Measurements from ENCODE around the gene TRAF2. TPM values are rescaled to one million over a fixed set of nuclear protein-coding genes. Genes with fewer than 3 reads are reported as not detected.
"Not testable (repeated sequence)": the region's sequence is repeated elsewhere in the genome, so short reads cannot be mapped to it uniquely, and the experiment has no call there.

TRAF2 gene
- total and polyA plus RNA-seq, 9 of the 15 experiments (the other 6 are each of a cell fraction or from before 2014, with no cell fraction given): 0.24 to 45.2 (median 18.0) TPM

DNA sequence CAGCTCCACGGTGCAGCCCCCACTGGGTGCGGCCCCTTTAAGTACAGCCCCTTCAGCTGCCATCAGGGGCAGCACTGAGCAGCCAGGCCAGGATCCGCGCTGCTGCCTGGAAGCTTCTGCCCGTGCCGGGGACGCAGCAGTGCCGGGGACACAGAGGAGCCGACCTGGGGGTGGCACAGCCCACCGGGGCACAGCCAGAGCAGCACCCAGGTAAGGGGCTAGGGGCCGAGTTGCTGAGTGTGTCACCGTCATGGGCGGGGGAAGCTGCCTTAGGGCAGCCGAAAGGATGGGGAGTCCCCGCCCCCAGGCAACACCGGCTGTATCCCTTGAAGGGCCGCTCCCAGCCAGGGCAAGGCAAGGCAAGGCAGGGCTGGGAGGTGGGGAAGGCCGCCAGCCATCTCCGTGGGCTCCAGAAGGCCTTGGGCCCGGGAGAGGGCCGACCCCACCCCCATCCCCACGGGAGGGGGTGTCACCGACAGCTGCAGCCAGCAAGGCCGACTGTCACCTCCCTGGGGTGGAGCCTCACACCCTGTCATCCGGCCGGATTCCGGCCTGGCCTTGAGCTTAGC lies 43.9 kb upstream of the TRAF2 start, which contains the start of gene AJM1:
Gene AJM1, plus strand, starts transcription at position 99 of the 569 bp plus-strand sequence. CDS start 1,937 bp downstream, outside the sequence.
- H3K27me3 ChIP-seq (ENCODE audit: control insufficient read depth in 2 of 2, insufficient read depth in 2 of 2, low read length in 2 of 2); in situ Hi-C loops (cut with MboI); BruUV-seq (replicated peaks); H2AFZ ChIP-seq (ENCODE audit: low read depth, low read length); H3K9me1 ChIP-seq (ENCODE audit: control insufficient read depth, insufficient read depth, low read length); H3K9me3 ChIP-seq (replicated peaks; ENCODE audit: control insufficient read depth, insufficient read depth, low read depth, low read length); H3K79me2 ChIP-seq (ENCODE audit: control insufficient read depth, insufficient read depth, low read length); TF ChIP-seq CREB1 (IDR thresholded peaks at IDR 0.05); NR2C2 (tag; IDR thresholded peaks at IDR 0.05); MYNN (CRISPR knock-in tag; IDR thresholded peaks at IDR 0.05): not testable (repeated sequence)
- H3K4me1 ChIP-seq (replicated peaks in 1 of 2; ENCODE audit: control insufficient read depth in 2 of 2, insufficient read depth in 2 of 2, low read length in 2 of 2): peaks cover 12 to 94% of the 10 kb centered on the region in 2 experiments
- ATAC-seq (peak; percentile 87), DNase-seq (ENCODE audit: extremely low read depth in 1 of 4, low spot score in 3 of 4) (peak; percentile 55 to 88 (median 66)), FAIRE-seq (peak; percentile 89)
- ChIA-PET CTCF (ENCODE audit: low intra/inter-chr PET ratio) (interaction anchor here (0.7 to 1.1 kb wide), 3 partner anchors 50 to 615 kb away, joined by 3 read pairs; no protein-coding TSS in a partner anchor), POLR2A (interaction anchor here (0.6 to 1.3 kb wide), 7 partner anchors 11 to 359 kb away, joined by 3 to 4 read pairs (median 3); no protein-coding TSS in a partner anchor)
- peak within 1 kb of the TSS; percentile 75 for H3K4me2 ChIP-seq (ENCODE audit: insufficient read depth, low read length)
- intact Hi-C loops (cut with micrococcal nuclease): loop anchor here (2.0 kb wide), 1 partner anchor 192 kb away; no protein-coding TSS in a partner anchor
- H3K27ac ChIP-seq (ENCODE audit: extremely low read depth, low read depth, low read length): 0 out of 3 replicates have a peak within 1 kb of the TSS, but pooled peaks have one; percentile 24
- H4K20me1 ChIP-seq (replicated peaks; ENCODE audit: control insufficient read depth, insufficient read depth, low read length): peaks cover 17% of the 10 kb centered on the region
- H3K4me3 ChIP-seq: peak within 1 kb of the TSS; percentile 32
- 2% methylated on average over 14 of the region's 27 CpGs for WGBS (ENCODE audit: insufficient coverage, low coverage, missing lambda C conversion rate)
- peak within 1 kb of the TSS in 1 of 2 experiments; percentile 84; a peak in 2 of 4 replicates for H3K9ac ChIP-seq (ENCODE audit: insufficient read depth in 1 of 2, low read depth in 2 of 2, low read length in 2 of 2)
- H3K36me3 ChIP-seq (ENCODE audit: control insufficient read depth, insufficient read depth, low read length): peaks cover 35% of the 10 kb centered on the region; the same call in 2 of the 3 replicates
- TF ChIP-seq CXXC5 (CRISPR knock-in tag; IDR thresholded peaks at IDR 0.05): peak; percentile 45; the same call in 1 of the 2 replicates
- TF ChIP-seq TAF1 (IDR thresholded peaks at IDR 0.05; ENCODE audit: control insufficient read depth, extremely low read depth, insufficient read depth, low read length, severe bottlenecking): peak; percentile 12
- peak; percentile 51; the same call in 1 of the 2 replicates for TF ChIP-seq CREB1 (CRISPR knock-in tag; IDR thresholded peaks at IDR 0.05)
- 0 out of 2 replicates have a peak, but pooled peaks have one; percentile 19 for TF ChIP-seq NCOR1 (IDR thresholded peaks at IDR 0.05)
- TF ChIP-seq, protein P1, sequence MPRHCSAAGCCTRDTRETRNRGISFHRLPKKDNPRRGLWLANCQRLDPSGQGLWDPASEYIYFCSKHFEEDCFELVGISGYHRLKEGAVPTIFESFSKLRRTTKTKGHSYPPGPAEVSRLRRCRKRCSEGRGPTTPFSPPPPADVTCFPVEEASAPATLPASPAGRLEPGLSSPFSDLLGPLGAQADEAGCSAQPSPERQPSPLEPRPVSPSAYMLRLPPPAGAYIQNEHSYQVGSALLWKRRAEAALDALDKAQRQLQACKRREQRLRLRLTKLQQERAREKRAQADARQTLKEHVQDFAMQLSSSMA (CRISPR knock-in tag; IDR thresholded peaks at IDR 0.05): peak; percentile 45; the same call in 1 of the 2 replicates
- peak; percentile 87 for TF ChIP-seq RBM22 (IDR thresholded peaks at IDR 0.05; ENCODE audit: low read depth, low read length, poor library complexity, severe bottlenecking)
- peak; percentile 97 for TF ChIP-seq FIP1L1 (IDR thresholded peaks at IDR 0.05; ENCODE audit: low read depth, low read length, poor library complexity, severe bottlenecking)
- TF ChIP-seq, protein P2, sequence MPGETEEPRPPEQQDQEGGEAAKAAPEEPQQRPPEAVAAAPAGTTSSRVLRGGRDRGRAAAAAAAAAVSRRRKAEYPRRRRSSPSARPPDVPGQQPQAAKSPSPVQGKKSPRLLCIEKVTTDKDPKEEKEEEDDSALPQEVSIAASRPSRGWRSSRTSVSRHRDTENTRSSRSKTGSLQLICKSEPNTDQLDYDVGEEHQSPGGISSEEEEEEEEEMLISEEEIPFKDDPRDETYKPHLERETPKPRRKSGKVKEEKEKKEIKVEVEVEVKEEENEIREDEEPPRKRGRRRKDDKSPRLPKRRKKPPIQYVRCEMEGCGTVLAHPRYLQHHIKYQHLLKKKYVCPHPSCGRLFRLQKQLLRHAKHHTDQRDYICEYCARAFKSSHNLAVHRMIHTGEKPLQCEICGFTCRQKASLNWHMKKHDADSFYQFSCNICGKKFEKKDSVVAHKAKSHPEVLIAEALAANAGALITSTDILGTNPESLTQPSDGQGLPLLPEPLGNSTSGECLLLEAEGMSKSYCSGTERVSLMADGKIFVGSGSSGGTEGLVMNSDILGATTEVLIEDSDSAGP (CRISPR knock-in tag; IDR thresholded peaks at IDR 0.05): peak; percentile 100
- TF ChIP-seq NR2C2 (CRISPR knock-in tag; IDR thresholded peaks at IDR 0.05): peak; percentile 53; the same call in 1 of the 2 replicates
- TF ChIP-seq CREM (IDR thresholded peaks at IDR 0.05; ENCODE audit: low read depth): peak; percentile 35; the same call in 1 of the 2 replicates
- 0 out of 2 replicates have a peak, but pooled peaks have one; percentile 37 for TF ChIP-seq GABPB1 (CRISPR knock-in tag; IDR thresholded peaks at IDR 0.05)
- peak; percentile 64 for TF ChIP-seq CCNT2 (IDR thresholded peaks at IDR 0.05; ENCODE audit: borderline replicate concordance, extremely low read depth, insufficient read length, low read depth, low read length)
- peak; percentile 55; the same call in 1 of the 2 replicates for TF ChIP-seq TARDBP (IDR thresholded peaks at IDR 0.05)
- TF ChIP-seq EGR1 (conservative IDR thresholded peaks at IDR 0.05): 0 out of 2 replicates have a peak, but pooled peaks have one; percentile 10
- TF ChIP-seq PTBP1 (IDR thresholded peaks at IDR 0.05; ENCODE audit: low read depth, low read length): 0 out of 2 replicates have a peak, but pooled peaks have one; percentile 30
- peak; percentile 30; the same call in 1 of the 2 replicates for TF ChIP-seq MYNN (IDR thresholded peaks at IDR 0.05)
